ENCODE measurements around the gene CCL7.

DNA sequence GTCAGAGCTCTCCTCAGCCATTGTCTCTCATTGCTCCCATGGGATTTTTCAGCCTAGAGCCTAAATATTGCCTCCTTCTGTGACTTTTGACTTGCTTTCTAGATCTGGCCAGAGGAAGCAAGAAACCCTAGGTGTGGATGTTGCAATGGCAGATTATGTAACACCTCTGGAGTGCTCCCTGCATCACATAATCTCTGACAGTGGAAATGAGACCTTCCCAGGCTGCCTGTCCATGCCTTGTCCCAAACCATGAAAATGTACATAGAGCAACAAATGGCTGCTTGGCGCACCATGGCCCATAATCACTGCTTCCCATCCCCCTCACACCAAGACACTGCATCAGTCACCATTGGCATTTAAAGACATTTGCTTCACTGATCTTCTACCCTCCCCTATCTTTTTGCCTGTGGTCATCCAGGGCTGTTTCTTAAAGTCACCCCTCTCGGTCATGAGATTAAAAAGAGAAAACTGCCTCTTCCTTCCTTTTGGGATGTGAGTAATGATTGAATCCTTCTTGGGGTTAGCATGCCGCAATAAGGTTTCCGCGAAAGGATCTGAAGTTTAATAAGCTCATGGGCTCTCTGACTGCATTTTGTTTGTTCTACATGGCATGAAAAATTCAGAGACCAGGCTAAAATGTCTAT lies 49.1 kb upstream of the CCL7 start:
- TF ChIP-seq POLR2A (IDR thresholded peaks at IDR 0.05) (no peak), EP300 (IDR thresholded peaks at IDR 0.05) (peak in 1 of 2 donors; percentile 39)
- TF ChIP-seq, protein P1, sequence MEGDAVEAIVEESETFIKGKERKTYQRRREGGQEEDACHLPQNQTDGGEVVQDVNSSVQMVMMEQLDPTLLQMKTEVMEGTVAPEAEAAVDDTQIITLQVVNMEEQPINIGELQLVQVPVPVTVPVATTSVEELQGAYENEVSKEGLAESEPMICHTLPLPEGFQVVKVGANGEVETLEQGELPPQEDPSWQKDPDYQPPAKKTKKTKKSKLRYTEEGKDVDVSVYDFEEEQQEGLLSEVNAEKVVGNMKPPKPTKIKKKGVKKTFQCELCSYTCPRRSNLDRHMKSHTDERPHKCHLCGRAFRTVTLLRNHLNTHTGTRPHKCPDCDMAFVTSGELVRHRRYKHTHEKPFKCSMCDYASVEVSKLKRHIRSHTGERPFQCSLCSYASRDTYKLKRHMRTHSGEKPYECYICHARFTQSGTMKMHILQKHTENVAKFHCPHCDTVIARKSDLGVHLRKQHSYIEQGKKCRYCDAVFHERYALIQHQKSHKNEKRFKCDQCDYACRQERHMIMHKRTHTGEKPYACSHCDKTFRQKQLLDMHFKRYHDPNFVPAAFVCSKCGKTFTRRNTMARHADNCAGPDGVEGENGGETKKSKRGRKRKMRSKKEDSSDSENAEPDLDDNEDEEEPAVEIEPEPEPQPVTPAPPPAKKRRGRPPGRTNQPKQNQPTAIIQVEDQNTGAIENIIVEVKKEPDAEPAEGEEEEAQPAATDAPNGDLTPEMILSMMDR (IDR thresholded peaks at IDR 0.05): no peak

All from tibial nerve (tissue), 4 donors.